Spleen (tissue), 11 donors: ENCODE measurements around the gene NPNT. TPM values are rescaled to one million over a fixed set of nuclear protein-coding genes. Genes with fewer than 3 reads are reported as not detected.

Experiments used
- DNase-seq: peaks from one replicate; pipeline ENCODE4 v3.0.0-alpha.2; 2020
- H3K27ac ChIP-seq, 8 donors: fragments of 200-600 bp; sonication (generic) in 7 of 8; 1 replicate in 4 of 8; 2 replicates in 4 of 8; pipeline versions ENCODE4 v1.5.0 to v1.8.0; 2016 to 2021; ENCODE audit warnings: inconsistent platforms in 4 of 8, mild to moderate bottlenecking in 4 of 8, moderate library complexity in 1 of 8
- H3K27me3 ChIP-seq, 7 donors: fragments of 200-600 bp; sonication (generic) in 6 of 7; replicated peaks in 1 of 7; 1 replicate in 4 of 7; 2 replicates in 3 of 7; pipeline versions ENCODE4 v1.5.0 to v1.8.0; 2016 to 2021; ENCODE audit warnings: inconsistent platforms in 3 of 7, mild to moderate bottlenecking in 1 of 7
- H3K36me3 ChIP-seq, 6 donors: fragments of 200-600 bp; sonication (generic) in 5 of 6; 1 replicate in 4 of 6; 2 replicates in 2 of 6; pipeline versions ENCODE4 v1.5.0 to v1.8.0; 2016 to 2021; ENCODE audit warnings: inconsistent platforms in 2 of 6
- H3K4me1 ChIP-seq, 6 donors: fragments of 200-600 bp; sonication (generic) in 5 of 6; 1 replicate in 3 of 6; 2 replicates in 3 of 6; pipeline versions ENCODE4 v1.5.0 to v1.8.0; 2016 to 2021; ENCODE audit warnings: inconsistent platforms in 3 of 6
- H3K4me3 ChIP-seq, 8 donors: fragments of 200-600 bp; sonication (generic) in 7 of 8; 1 replicate in 4 of 8; 2 replicates in 4 of 8; pipeline versions ENCODE4 v1.5.0 to v1.8.0; 2016 to 2021; ENCODE audit warnings: inconsistent platforms in 4 of 8, mild to moderate bottlenecking in 4 of 8, moderate library complexity in 2 of 8
- H3K9me3 ChIP-seq, 8 donors: fragments of 200-600 bp; sonication (generic) in 7 of 8; 1 replicate in 4 of 8; 2 replicates in 4 of 8; pipeline versions ENCODE4 v1.5.0 to v1.8.0; 2016 to 2021; ENCODE audit warnings: inconsistent platforms in 4 of 8
- POLR2A ChIP-seq, 3 donors: fragments of 450-650 bp; IDR thresholded peaks; one replicate each; pipeline ENCODE4 v1.5.1; 2017; ENCODE audit warnings: antibody characterized with exemption in 3 of 3, mild to moderate bottlenecking in 1 of 3
- POLR2AphosphoS5 ChIP-seq, 3 donors: sonication (generic); formaldehyde crosslinking; IDR thresholded peaks; one replicate each; pipeline ENCODE4 v1.5.1; 2017; ENCODE audit warnings: antibody characterized with exemption in 3 of 3
- WGBS, 5 donors: extraction: QIAGEN DNeasy Blood & Tissue Kit in 3 of 5; methylation state at CpG; one replicate each; pipeline versions ENCODE4 v1.1.5 to v1.1.7; 2013 to 2018; 5-methylcytosine and 5-hydroxymethylcytosine counted together
- intact Hi-C: fragments of 100-400 bp; cut with DNase I; formaldehyde crosslinking; loops from one replicate; pipeline ENCODE4 v1.15.0; 2023; ENCODE audit warnings: low total_unique reads
- polyA plus RNA-seq, 3 donors: library from polyadenylated mRNA; stranded (reverse); fragments of 200-250 nt; gene quantifications; one replicate each; pipeline ENCODE4 v1.2.1, GENCODE V29; 2013
- total RNA-seq, 7 donors: library from RNA; depleted of rRNA in 3 of 7; stranded (reverse); fragments of >200 nt in 3 of 7; fragmentation: NEBNext Ultra II Directional in 4 of 7; extraction: Animal tissue kit (Norgen Biotek cat#: 25700) in 4 of 7; gene quantifications; one replicate each; pipeline versions ENCODE4 v1.1.0 to v1.2.1, GENCODE V29; 2016 to 2021
- TF ChIP-seq, protein P1 (sequence below), 11 experiments: fragments of 200-600 bp in 7 of 11; fragments of 450-650 bp in 4 of 11; sonication (generic) in 4 of 11; IDR thresholded peaks in 8 of 11; conservative IDR thresholded peaks in 3 of 11; 1 replicate in 7 of 11; 2 replicates in 4 of 11; pipeline versions ENCODE4 v1.4.0 to v1.8.0; 2016 to 2021; ENCODE audit warnings: antibody characterized with exemption in 11 of 11, inconsistent platforms in 4 of 11, mild to moderate bottlenecking in 1 of 11
- donor health status: healthy with polysubstance abuse.
- donor health status: DM: no; HTN: no; CAD: no; lungs with moderate emphysema.
- donor health status: DM: no; HTN: no; CAD: no.
- donor health status: Bipolar disorder and iron deficiency.
- donor health status: healthy.
- donor health status: DM: no; HTN: no; CAD: no.
- donor health status: DM: yes; HTN: yes; CAD: no.

NPNT gene
- total and polyA plus RNA-seq, 10 donors: 3.6 to 40.1 (median 14.0) TPM

DNA sequence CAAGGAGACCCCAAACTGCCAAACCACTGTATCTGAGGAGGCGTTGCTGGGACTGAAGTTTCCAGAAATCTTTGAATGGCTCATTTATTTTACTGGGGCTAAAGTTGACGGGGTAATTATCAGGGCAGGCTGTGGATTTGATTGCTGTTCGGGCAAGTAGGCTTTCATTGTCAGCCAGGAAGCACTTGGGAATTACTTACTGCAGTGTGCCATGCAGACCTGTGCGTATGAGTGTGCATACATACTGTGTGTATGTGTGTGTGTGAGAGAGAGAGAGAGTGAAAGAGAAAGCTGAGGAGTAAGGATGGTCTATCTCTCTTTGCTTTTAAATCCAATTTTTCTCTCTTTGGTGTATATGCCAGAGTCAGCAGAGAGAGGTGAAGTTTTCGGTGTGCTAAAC, 122.7 kb downstream of the NPNT start:
- no peak overlapping the region for H3K4me3 ChIP-seq
- intact Hi-C loops: no loop called here
- 68 to 93% (median 83%) methylated on average over 5 of the region's 5 CpGs for WGBS, 5 donors
- TF ChIP-seq POLR2A (IDR thresholded peaks at IDR 0.05) (no peak), POLR2AphosphoS5 (IDR thresholded peaks at IDR 0.05) (no peak)
- TF ChIP-seq, protein P1, sequence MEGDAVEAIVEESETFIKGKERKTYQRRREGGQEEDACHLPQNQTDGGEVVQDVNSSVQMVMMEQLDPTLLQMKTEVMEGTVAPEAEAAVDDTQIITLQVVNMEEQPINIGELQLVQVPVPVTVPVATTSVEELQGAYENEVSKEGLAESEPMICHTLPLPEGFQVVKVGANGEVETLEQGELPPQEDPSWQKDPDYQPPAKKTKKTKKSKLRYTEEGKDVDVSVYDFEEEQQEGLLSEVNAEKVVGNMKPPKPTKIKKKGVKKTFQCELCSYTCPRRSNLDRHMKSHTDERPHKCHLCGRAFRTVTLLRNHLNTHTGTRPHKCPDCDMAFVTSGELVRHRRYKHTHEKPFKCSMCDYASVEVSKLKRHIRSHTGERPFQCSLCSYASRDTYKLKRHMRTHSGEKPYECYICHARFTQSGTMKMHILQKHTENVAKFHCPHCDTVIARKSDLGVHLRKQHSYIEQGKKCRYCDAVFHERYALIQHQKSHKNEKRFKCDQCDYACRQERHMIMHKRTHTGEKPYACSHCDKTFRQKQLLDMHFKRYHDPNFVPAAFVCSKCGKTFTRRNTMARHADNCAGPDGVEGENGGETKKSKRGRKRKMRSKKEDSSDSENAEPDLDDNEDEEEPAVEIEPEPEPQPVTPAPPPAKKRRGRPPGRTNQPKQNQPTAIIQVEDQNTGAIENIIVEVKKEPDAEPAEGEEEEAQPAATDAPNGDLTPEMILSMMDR (IDR thresholded peaks at IDR 0.05 in 8 of 11, conservative IDR thresholded peaks at IDR 0.05 in 3 of 11): no peak
- no peaks in the 10 kb centered on the region for H3K4me1 ChIP-seq
- peaks cover 0 to 24% (median 4%) of the 10 kb centered on the region in 8 donors for H3K9me3 ChIP-seq
- DNase-seq: no peak
- H3K27ac ChIP-seq: no peak overlapping the region
- H3K27me3 ChIP-seq: no peaks in the 10 kb centered on the region
- H3K36me3 ChIP-seq: no peaks in the 10 kb centered on the region

DNA sequence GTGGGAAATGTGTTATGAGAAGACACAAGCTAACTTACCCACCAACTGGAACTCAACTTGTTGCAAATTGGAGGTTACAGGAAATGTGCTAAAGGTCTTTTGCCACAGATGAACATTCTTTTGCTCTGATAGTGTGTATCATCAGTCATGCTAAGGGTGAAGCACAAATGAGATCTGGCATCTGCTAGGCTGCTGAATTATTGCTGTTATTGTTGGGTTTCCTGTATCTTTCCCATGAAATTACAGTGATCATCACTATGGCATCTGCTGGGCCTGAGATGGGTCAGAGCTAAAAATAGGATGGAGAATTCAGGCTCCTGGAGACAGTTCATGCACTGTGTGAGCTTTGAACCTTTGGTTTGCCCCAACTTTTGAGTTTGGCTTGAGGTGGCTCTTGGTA, 124.5 kb downstream of the NPNT start:
- Histone ChIP-seq H3K27me3 (no peaks in the 10 kb centered on the region), H3K4me3 (no peak overlapping the region), H3K36me3 (no peaks in the 10 kb centered on the region), H3K4me1 (no peaks in the 10 kb centered on the region), H3K27ac (no peak overlapping the region), H3K9me3 (peaks cover 0 to 17% (median 0%) of the 10 kb centered on the region in 8 donors)
- DNase-seq: no peak
- TF ChIP-seq, protein P1 (IDR thresholded peaks at IDR 0.05 in 8 of 11, conservative IDR thresholded peaks at IDR 0.05 in 3 of 11): no peak
- no peak for TF ChIP-seq POLR2AphosphoS5 (IDR thresholded peaks at IDR 0.05)
- no peak for TF ChIP-seq POLR2A (IDR thresholded peaks at IDR 0.05)
- intact Hi-C loops: no loop called here

Other genes starting within 250 kb of the NPNT start
- 10 to 100 TPM; 13.7 to 37.3 (median 20.9) TPM for gene INTS12, start 186.8 kb upstream of the NPNT start, total RNA-seq
- gene INTS12, start 186.8 kb upstream of the NPNT start, polyA plus RNA-seq: 10 to 100 TPM; 10.1 to 15.0 (median 13.5) TPM
- 10 to 100 TPM in 3 of 7 donors, 1 to 10 TPM in 4; 8.4 to 14.6 (median 9.8) TPM for gene GSTCD, start 186.7 kb upstream of the NPNT start, total RNA-seq
- gene GSTCD, start 186.7 kb upstream of the NPNT start, polyA plus RNA-seq: 1 to 10 TPM; 1.8 to 3.4 (median 2.1) TPM